Measurements from ENCODE around the gene ADAMTS6. TPM values are rescaled to one million over a fixed set of nuclear protein-coding genes. Genes with fewer than 3 reads are reported as not detected.

Gene ADAMTS6
- total RNA-seq, 6 experiments from 2014 or later, result 23.1 to 29.9 (median 28.3) TPM

DNA sequence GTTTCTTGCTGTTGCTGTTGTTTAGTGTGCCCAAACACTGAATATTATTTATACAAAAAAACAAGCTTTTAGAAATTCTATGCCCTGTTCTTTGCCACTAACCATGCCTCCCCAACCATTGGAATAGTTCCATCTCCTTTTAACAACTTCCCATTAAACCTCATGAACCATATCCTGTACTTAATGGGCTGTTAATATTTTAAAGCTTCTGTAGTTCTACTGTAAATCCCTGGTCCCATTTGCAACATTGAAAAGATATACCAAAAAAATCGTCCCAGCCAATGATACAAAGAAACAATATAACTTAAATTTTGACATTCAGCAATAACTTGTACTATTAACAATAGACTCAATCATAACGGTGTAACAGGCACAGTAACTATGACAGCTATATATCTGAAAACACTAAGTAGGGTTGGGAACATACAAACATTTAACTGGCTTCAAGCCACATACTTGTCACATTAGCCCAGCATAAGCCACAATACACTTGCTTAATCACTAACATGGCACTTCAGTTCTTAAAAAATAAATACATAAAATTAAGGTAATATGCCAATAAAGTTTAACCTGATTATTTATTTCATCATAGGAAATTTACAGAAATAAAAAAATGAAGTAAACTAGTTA lies 86.1 kb downstream of the ADAMTS6 start:
- TF ChIP-seq, protein P1, sequence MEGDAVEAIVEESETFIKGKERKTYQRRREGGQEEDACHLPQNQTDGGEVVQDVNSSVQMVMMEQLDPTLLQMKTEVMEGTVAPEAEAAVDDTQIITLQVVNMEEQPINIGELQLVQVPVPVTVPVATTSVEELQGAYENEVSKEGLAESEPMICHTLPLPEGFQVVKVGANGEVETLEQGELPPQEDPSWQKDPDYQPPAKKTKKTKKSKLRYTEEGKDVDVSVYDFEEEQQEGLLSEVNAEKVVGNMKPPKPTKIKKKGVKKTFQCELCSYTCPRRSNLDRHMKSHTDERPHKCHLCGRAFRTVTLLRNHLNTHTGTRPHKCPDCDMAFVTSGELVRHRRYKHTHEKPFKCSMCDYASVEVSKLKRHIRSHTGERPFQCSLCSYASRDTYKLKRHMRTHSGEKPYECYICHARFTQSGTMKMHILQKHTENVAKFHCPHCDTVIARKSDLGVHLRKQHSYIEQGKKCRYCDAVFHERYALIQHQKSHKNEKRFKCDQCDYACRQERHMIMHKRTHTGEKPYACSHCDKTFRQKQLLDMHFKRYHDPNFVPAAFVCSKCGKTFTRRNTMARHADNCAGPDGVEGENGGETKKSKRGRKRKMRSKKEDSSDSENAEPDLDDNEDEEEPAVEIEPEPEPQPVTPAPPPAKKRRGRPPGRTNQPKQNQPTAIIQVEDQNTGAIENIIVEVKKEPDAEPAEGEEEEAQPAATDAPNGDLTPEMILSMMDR (IDR thresholded peaks at IDR 0.05), result no peak
- Mint-ChIP-seq H3K4me1 (ENCODE audit: low read depth) (peaks cover 46% of the 10 kb centered on the region), H3K36me3 (ENCODE audit: low read depth) (peaks cover 41% of the 10 kb centered on the region), H3K27ac (peak overlapping the region; percentile 36), H3K27me3 (ENCODE audit: insufficient read depth) (no peaks in the 10 kb centered on the region), H3K9me3 (peaks cover 9% of the 10 kb centered on the region), H3K4me3 (no peak overlapping the region)
- no peak for DNase-seq

DNA sequence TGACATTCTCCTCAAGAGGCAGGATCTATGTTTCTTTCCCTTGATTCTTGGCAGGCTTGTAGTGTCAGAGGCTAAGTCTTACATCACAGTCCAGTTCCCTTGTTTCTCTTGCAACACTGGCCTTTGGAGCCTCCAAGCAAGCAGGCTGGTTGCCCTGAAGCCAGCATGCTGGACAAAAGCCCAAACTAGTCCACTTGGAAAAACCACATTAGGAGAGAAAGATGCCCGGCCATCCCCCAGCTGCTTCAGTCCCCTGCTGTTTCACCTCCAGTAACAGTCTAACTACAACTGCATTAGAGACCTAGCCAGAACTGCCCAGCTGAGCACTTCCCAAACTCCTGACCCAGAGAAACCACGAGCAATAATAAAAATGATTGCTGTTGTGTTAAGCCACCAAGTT lies 87.6 kb downstream of the ADAMTS6 start:
- Mint-ChIP-seq H3K4me1 (ENCODE audit: low read depth) (peaks cover 46% of the 10 kb centered on the region), H3K27ac (peak overlapping the region; percentile 61), H3K27me3 (ENCODE audit: insufficient read depth) (no peaks in the 10 kb centered on the region), H3K36me3 (ENCODE audit: low read depth) (peaks cover 31% of the 10 kb centered on the region), H3K9me3 (peaks cover 9% of the 10 kb centered on the region), H3K4me3 (no peak overlapping the region)
- DNase-seq, result peak; percentile 75
- TF ChIP-seq, protein P1 (IDR thresholded peaks at IDR 0.05), result no peak

DNA sequence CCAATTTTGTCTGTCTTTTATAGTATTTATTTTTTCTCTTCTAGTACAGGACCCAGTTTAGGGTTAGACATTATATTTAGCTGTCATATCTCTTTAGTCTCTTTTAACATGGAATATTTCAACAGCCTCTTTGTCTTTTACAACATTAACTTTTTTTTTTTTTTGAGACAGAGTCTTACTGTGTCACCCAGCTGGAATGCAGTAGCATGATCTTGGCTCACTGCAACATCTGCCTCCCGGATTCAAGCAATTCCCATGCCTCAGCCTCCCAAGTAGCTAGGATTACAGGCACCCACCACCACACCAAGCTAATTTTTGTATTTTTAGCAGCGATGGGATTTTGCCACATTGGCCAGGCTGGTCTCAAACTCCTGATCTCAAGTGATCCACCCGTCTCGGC lies 90.1 kb downstream of the ADAMTS6 start:
- peaks cover 29% of the 10 kb centered on the region for H3K36me3 Mint-ChIP-seq (ENCODE audit: low read depth)
- H3K27me3 Mint-ChIP-seq (ENCODE audit: insufficient read depth), result no peaks in the 10 kb centered on the region
- TF ChIP-seq, protein P1 (IDR thresholded peaks at IDR 0.05), result no peak
- peaks cover 45% of the 10 kb centered on the region for H3K4me1 Mint-ChIP-seq (ENCODE audit: low read depth)
- H3K27ac Mint-ChIP-seq, result no peak overlapping the region
- no peak for DNase-seq
- H3K4me3 Mint-ChIP-seq, result no peak overlapping the region
- H3K9me3 Mint-ChIP-seq, result peaks cover 9% of the 10 kb centered on the region

DNA sequence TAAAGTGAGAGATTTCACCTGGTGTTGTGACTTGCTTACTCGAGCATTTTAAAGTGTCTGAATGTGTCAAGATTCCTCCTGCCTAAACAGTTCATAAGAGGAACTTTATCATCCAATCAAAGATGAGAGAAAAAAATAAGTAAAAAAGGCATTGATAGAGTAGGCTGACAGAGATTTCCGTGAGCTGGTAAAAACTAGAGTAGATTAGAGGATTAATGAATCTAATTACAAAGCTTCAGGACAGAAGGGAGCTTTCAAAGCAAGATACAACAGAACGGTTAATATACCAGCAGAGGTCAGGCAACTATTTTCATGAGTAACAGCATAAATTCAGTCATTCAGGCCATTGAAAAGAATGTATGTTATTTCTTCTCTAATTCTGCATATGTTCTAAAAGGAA lies 91.5 kb downstream of the ADAMTS6 start:
- peaks cover 9% of the 10 kb centered on the region for H3K9me3 Mint-ChIP-seq
- TF ChIP-seq, protein P1 (IDR thresholded peaks at IDR 0.05), result no peak

DNA sequence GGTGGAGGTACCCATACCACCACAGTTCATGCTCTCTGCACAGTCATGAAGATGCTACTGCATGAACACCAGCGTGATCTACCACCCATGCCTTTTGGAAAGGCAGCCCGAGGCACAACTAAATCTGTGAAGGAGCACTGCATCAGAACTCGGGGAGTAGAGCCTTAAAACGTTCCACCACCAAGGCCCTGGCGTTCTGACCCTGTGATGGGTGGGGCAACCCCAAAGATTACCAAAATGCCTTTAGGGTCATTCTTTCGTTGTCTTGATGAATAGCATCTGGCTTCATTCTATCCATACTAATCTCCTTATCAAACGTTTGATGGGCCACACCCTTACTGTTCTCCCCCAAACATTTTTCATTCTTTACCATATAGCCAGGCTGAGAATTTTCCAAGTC lies 97.9 kb downstream of the ADAMTS6 start:
- no peaks in the 10 kb centered on the region for H3K9me3 Mint-ChIP-seq
- H3K36me3 Mint-ChIP-seq (ENCODE audit: low read depth), result peaks cover 41% of the 10 kb centered on the region
- H3K4me1 Mint-ChIP-seq (ENCODE audit: low read depth), result peaks cover 33% of the 10 kb centered on the region
- H3K27ac Mint-ChIP-seq, result no peak overlapping the region
- no peaks in the 10 kb centered on the region; the same call in 1 of the 2 replicates for H3K27me3 Mint-ChIP-seq (ENCODE audit: insufficient read depth)
- TF ChIP-seq, protein P1 (IDR thresholded peaks at IDR 0.05), result no peak
- no peak for DNase-seq
- no peak overlapping the region for H3K4me3 Mint-ChIP-seq

More for the DNA sequence above, 91.5 kb downstream of the ADAMTS6 start:
- Mint-ChIP-seq H3K4me3 (no peak overlapping the region), H3K27ac (peak overlapping the region; percentile 27; the same call in 1 of the 2 replicates), H3K4me1 (ENCODE audit: low read depth) (peaks cover 32% of the 10 kb centered on the region), H3K27me3 (ENCODE audit: insufficient read depth) (no peaks in the 10 kb centered on the region; the same call in 1 of the 2 replicates), H3K36me3 (ENCODE audit: low read depth) (peaks cover 24% of the 10 kb centered on the region)
- no peak for DNase-seq

Data from HFFc6 (cell line).